Neural cell (in vitro differentiated cells): ENCODE measurements around the gene PCDH9.

Experiments used
- CTCF ChIP-seq: fragments of 450-650 bp; IDR thresholded peaks from 2 replicates; pipeline ENCODE4 v1.5.1; 2014; ENCODE audit warnings: antibody characterized with exemption, mild to moderate bottlenecking, moderate library complexity; ENCODE audit not compliant: poor library complexity, severe bottlenecking
- EP300 ChIP-seq: fragments of 450-650 bp; conservative IDR thresholded peaks from 2 replicates; pipeline ENCODE4 v1.6.1; 2014; ENCODE audit warnings: antibody characterized with exemption, mild to moderate bottlenecking, moderate library complexity; ENCODE audit not compliant: poor library complexity, severe bottlenecking
- EZH2 ChIP-seq: fragments of 200-600, 300-800 bp; shearing (Covaris generic), sonication (generic); IDR thresholded peaks from 2 replicates; pipeline ENCODE4 v1.6.1; 2014; ENCODE audit warnings: antibody characterized with exemption, low read length, borderline replicate concordance, mild to moderate bottlenecking; ENCODE audit not compliant: insufficient read depth, poor library complexity, severe bottlenecking
- MXI1 ChIP-seq: fragments of 450-650 bp; conservative IDR thresholded peaks from 2 replicates; pipeline ENCODE4 v1.6.1; 2014; ENCODE audit warnings: antibody characterized with exemption, mild to moderate bottlenecking; ENCODE audit not compliant: poor library complexity, severe bottlenecking
- POLR2AphosphoS5 ChIP-seq: IDR thresholded peaks from 2 replicates; pipeline ENCODE4 v1.6.1; 2012
- RAD21 ChIP-seq: fragments of 450-650 bp; conservative IDR thresholded peaks from 2 replicates; pipeline ENCODE4 v1.6.1; 2014; ENCODE audit warnings: antibody characterized with exemption, mild to moderate bottlenecking, moderate library complexity
- REST ChIP-seq: IDR thresholded peaks from 2 replicates; pipeline ENCODE4 v1.6.1; 2012; ENCODE audit warnings: borderline replicate concordance
- SMC3 ChIP-seq: fragments of 450-650 bp; conservative IDR thresholded peaks from 2 replicates; pipeline ENCODE4 v1.6.1; 2014; ENCODE audit warnings: antibody characterized with exemption, mild to moderate bottlenecking, moderate library complexity; ENCODE audit not compliant: poor library complexity
- TAF1 ChIP-seq: IDR thresholded peaks from 2 replicates; pipeline ENCODE4 v1.6.1; 2012; ENCODE audit warnings: low read depth

GRCh38 chr13:66482836-66483235, 747.3 kb downstream of the PCDH9 start:
- TF ChIP-seq CTCF (no peak), EP300 (no peak), POLR2AphosphoS5 (no peak), TAF1 (no peak), SMC3 (no peak), EZH2 (no peak), MXI1 (no peak), REST (no peak), RAD21 (no peak)
